ENCODE measurements around the gene BST1. TPM values are rescaled to one million over a fixed set of nuclear protein-coding genes. Genes with fewer than 3 reads are reported as not detected.

The BST1 gene
- total RNA-seq, 4 donors from 2014 or later, result 3.7 to 6.7 (median 5.7) TPM

- DNase-seq (ENCODE audit: low spot score in 2 of 2), result no peak
- WGBS, 2 donors, result 78 to 100% methylated on average over 1 of the region's 1 CpG
- H3K4me3 ChIP-seq (ENCODE audit: low read depth, poor library complexity, severe bottlenecking), result no peak overlapping the region
- intact Hi-C loops (cut with DNase I; ENCODE audit: low total_unique reads), result no loop called here
- TF ChIP-seq CTCF (IDR thresholded peaks at IDR 0.05), result no peak
- TF ChIP-seq POLR2A (IDR thresholded peaks at IDR 0.05), result no peak
Observed at GRCh38 chr4:15684498-15684897, 18.4 kb upstream of the BST1 start.

GRCh38 chr4:15688051-15688450, 14.8 kb upstream of the BST1 start:
- TF ChIP-seq CTCF (IDR thresholded peaks at IDR 0.05), result no peak
- TF ChIP-seq POLR2A (IDR thresholded peaks at IDR 0.05), result no peak
- no peak overlapping the region for H3K4me3 ChIP-seq (ENCODE audit: low read depth, poor library complexity, severe bottlenecking)
- 50 to 52% methylated on average over 5 of the region's 5 CpGs for WGBS, 2 donors
- no peak for DNase-seq (ENCODE audit: low spot score in 2 of 2)
- intact Hi-C loops (cut with DNase I; ENCODE audit: low total_unique reads), result no loop called here

GRCh38 chr4:15689540-15689939, 13.3 kb upstream of the BST1 start:
- intact Hi-C loops (cut with DNase I; ENCODE audit: low total_unique reads), result no loop called here
- WGBS, 2 donors, result 83 to 92% methylated on average over 2 of the region's 2 CpGs
- TF ChIP-seq POLR2A (IDR thresholded peaks at IDR 0.05), result no peak
- no peak for TF ChIP-seq CTCF (IDR thresholded peaks at IDR 0.05)
- no peak for DNase-seq (ENCODE audit: low spot score in 2 of 2)
- no peak overlapping the region for H3K4me3 ChIP-seq (ENCODE audit: low read depth, poor library complexity, severe bottlenecking)

- no peak for DNase-seq (ENCODE audit: low spot score in 2 of 2)
- H3K4me3 ChIP-seq (ENCODE audit: low read depth, poor library complexity, severe bottlenecking), result no peak overlapping the region
- TF ChIP-seq POLR2A (IDR thresholded peaks at IDR 0.05) (no peak), CTCF (IDR thresholded peaks at IDR 0.05) (no peak)
- 47 to 64% methylated on average over 7 of the region's 7 CpGs for WGBS, 2 donors
- intact Hi-C loops (cut with DNase I; ENCODE audit: low total_unique reads), result no loop called here
Observed at GRCh38 chr4:15690020-15690809, 12.7 kb upstream of the BST1 start.

GRCh38 chr4:15691346-15692135, 11.3 kb upstream of the BST1 start:
- intact Hi-C loops (cut with DNase I; ENCODE audit: low total_unique reads), result no loop called here
- no peak for DNase-seq (ENCODE audit: low spot score in 2 of 2)
- no peak overlapping the region for H3K4me3 ChIP-seq (ENCODE audit: low read depth, poor library complexity, severe bottlenecking)
- WGBS, 2 donors, result 49 to 54% methylated on average over 3 of the region's 3 CpGs
- TF ChIP-seq CTCF (IDR thresholded peaks at IDR 0.05), result no peak
- TF ChIP-seq POLR2A (IDR thresholded peaks at IDR 0.05), result no peak

Data from lower leg skin (tissue), 4 donors.